A673 (cell line): ENCODE measurements around the gene ICAM2.

Experiments used
- CTCF ChIP-seq: fragments of 300-800, 200-600 bp; sonication (generic); conservative IDR thresholded peaks from 2 replicates; pipeline ENCODE4 v1.5.1; 2017; ENCODE audit warnings: low read depth, mild to moderate bottlenecking, antibody characterized with exemption, low read length, moderate library complexity, mixed read lengths
- EZH2 ChIP-seq: fragments of 200-600 bp; sonication (generic); IDR thresholded peaks from 2 replicates; pipeline ENCODE4 v1.6.1; 2017; ENCODE audit warnings: borderline replicate concordance, low read depth, mild to moderate bottlenecking, mixed read lengths, antibody characterized with exemption, low read length; ENCODE audit not compliant: poor library complexity, severe bottlenecking

- no peak for TF ChIP-seq CTCF
- no peak for TF ChIP-seq EZH2
Measured at GRCh38 chr17:63998721-63999679, 21.4 kb downstream of the ICAM2 start.
